ENCODE data around the gene CNOT3.

Gene CNOT3

GRCh38 chr19:54104998-54105715 lies 32.4 kb upstream of the CNOT3 start:
- H3K4me1 ChIP-seq (ENCODE audit: control insufficient read depth, insufficient read depth, low read length) = no peaks in the 10 kb centered on the region
- no peak overlapping the region for H3K27ac ChIP-seq (ENCODE audit: low read depth, low read length)
- no peak overlapping the region for H3K9ac ChIP-seq (ENCODE audit: low read depth, low read length)
- H3K4me3 ChIP-seq (ENCODE audit: low read depth, low read length) = no peak overlapping the region
- peaks cover 52% of the 10 kb centered on the region for H3K36me3 ChIP-seq (ENCODE audit: control insufficient read depth, insufficient read depth, low read length)
- H3K9me3 ChIP-seq (ENCODE audit: control insufficient read depth, insufficient read depth, low read length) = no peaks in the 10 kb centered on the region
- H3K27me3 ChIP-seq (ENCODE audit: control insufficient read depth, insufficient read depth, low read length) = no peaks in the 10 kb centered on the region

DNA sequence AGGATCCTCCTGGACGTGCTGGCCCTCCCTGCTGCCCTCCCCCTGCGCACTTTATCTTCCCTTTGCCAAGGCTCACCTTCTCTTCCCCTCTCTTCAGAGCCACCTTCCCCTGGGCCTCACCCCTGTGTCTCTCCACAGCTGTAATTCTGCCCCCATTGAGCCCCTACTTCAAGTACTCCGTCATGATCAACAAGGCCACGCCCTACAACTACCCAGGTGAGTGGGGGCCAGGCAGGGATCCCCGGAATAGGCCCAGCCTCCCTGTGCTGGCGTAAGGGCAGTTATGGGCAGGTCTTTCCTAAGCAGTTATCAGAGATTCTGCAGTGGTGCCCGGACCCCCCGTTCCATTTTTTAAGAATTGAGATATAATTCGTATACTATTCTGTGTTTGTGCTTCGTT lies 31.8 kb upstream of the CNOT3 start:
- Histone ChIP-seq H3K27me3 (ENCODE audit: control insufficient read depth, insufficient read depth, low read length) (no peaks in the 10 kb centered on the region), H3K27ac (ENCODE audit: low read depth, low read length) (no peak overlapping the region), H3K9ac (ENCODE audit: low read depth, low read length) (no peak overlapping the region), H3K4me3 (ENCODE audit: low read depth, low read length) (no peak overlapping the region), H3K4me1 (ENCODE audit: control insufficient read depth, insufficient read depth, low read length) (no peaks in the 10 kb centered on the region), H3K36me3 (ENCODE audit: control insufficient read depth, insufficient read depth, low read length) (peaks cover 59% of the 10 kb centered on the region), H3K9me3 (ENCODE audit: control insufficient read depth, insufficient read depth, low read length) (no peaks in the 10 kb centered on the region)

DNA sequence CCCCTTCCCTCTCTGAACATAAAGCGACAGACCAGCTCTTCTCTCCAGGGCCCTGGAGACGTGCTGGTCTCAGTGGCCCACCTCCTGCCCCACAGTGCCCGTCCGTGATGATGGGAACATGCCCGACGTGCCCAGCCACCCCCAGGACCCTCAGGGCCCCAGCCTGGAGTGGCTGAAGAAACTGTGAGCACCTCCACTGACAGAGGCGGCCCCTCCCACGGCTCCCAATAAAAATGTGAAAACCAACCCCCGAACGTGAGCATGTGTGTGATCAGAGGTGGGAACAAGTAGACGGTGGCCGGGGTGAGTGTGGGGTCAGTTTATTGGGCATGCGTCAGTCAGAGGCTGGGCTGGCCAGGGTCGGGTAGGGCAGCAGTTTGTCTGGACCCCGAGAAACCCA lies 30.8 kb upstream of the CNOT3 start:
- Histone ChIP-seq H3K4me3 (ENCODE audit: low read depth, low read length) (no peak overlapping the region), H3K27me3 (ENCODE audit: control insufficient read depth, insufficient read depth, low read length) (no peaks in the 10 kb centered on the region), H3K9ac (ENCODE audit: low read depth, low read length) (no peak overlapping the region), H3K27ac (ENCODE audit: low read depth, low read length) (no peak overlapping the region), H3K36me3 (ENCODE audit: control insufficient read depth, insufficient read depth, low read length) (peaks cover 66% of the 10 kb centered on the region), H3K4me1 (ENCODE audit: control insufficient read depth, insufficient read depth, low read length) (no peaks in the 10 kb centered on the region), H3K9me3 (ENCODE audit: control insufficient read depth, insufficient read depth, low read length) (no peaks in the 10 kb centered on the region)

GRCh38 chr19:54107876-54108490 lies 29.6 kb upstream of the CNOT3 start:
- no peak overlapping the region for H3K27ac ChIP-seq (ENCODE audit: low read depth, low read length)
- H3K4me1 ChIP-seq (ENCODE audit: control insufficient read depth, insufficient read depth, low read length) = no peaks in the 10 kb centered on the region
- no peak overlapping the region for H3K4me3 ChIP-seq (ENCODE audit: low read depth, low read length)
- H3K9ac ChIP-seq (ENCODE audit: low read depth, low read length) = no peak overlapping the region
- H3K9me3 ChIP-seq (ENCODE audit: control insufficient read depth, insufficient read depth, low read length) = no peaks in the 10 kb centered on the region
- no peaks in the 10 kb centered on the region for H3K27me3 ChIP-seq (ENCODE audit: control insufficient read depth, insufficient read depth, low read length)
- peaks cover 74% of the 10 kb centered on the region for H3K36me3 ChIP-seq (ENCODE audit: control insufficient read depth, insufficient read depth, low read length)

GRCh38 chr19:54108496-54108895 lies 29.1 kb upstream of the CNOT3 start:
- Histone ChIP-seq H3K9ac (ENCODE audit: low read depth, low read length) (no peak overlapping the region), H3K27me3 (ENCODE audit: control insufficient read depth, insufficient read depth, low read length) (no peaks in the 10 kb centered on the region), H3K4me1 (ENCODE audit: control insufficient read depth, insufficient read depth, low read length) (no peaks in the 10 kb centered on the region), H3K4me3 (ENCODE audit: low read depth, low read length) (no peak overlapping the region), H3K36me3 (ENCODE audit: control insufficient read depth, insufficient read depth, low read length) (peaks cover 74% of the 10 kb centered on the region), H3K27ac (ENCODE audit: low read depth, low read length) (no peak overlapping the region), H3K9me3 (ENCODE audit: control insufficient read depth, insufficient read depth, low read length) (no peaks in the 10 kb centered on the region)

DNA sequence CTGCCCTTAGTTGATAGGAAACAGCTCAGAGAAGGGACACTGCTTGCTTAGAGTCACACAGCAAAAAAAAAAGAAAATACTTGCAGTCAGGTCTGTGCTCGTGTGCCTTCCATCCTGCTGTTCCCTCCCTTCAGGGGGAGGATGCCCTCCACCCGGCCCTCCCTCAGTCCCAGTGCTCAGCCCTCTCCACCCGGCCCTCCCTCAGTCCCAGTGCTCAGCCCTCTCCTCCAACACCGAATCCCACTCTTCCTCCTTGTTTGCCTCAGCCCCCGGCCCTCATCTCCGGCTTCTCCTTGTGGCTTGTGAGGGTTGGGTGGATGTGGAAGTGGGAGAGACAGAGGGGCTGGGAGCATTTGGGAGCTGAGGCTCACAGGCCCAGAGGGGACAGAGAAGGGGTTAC lies 27.9 kb upstream of the CNOT3 start:
- Histone ChIP-seq H3K27me3 (ENCODE audit: control insufficient read depth, insufficient read depth, low read length) (no peaks in the 10 kb centered on the region), H3K4me3 (ENCODE audit: low read depth, low read length) (no peak overlapping the region), H3K9me3 (ENCODE audit: control insufficient read depth, insufficient read depth, low read length) (no peaks in the 10 kb centered on the region), H3K9ac (ENCODE audit: low read depth, low read length) (no peak overlapping the region), H3K27ac (ENCODE audit: low read depth, low read length) (no peak overlapping the region), H3K4me1 (ENCODE audit: control insufficient read depth, insufficient read depth, low read length) (no peaks in the 10 kb centered on the region), H3K36me3 (ENCODE audit: control insufficient read depth, insufficient read depth, low read length) (peaks cover 70% of the 10 kb centered on the region)

DNA sequence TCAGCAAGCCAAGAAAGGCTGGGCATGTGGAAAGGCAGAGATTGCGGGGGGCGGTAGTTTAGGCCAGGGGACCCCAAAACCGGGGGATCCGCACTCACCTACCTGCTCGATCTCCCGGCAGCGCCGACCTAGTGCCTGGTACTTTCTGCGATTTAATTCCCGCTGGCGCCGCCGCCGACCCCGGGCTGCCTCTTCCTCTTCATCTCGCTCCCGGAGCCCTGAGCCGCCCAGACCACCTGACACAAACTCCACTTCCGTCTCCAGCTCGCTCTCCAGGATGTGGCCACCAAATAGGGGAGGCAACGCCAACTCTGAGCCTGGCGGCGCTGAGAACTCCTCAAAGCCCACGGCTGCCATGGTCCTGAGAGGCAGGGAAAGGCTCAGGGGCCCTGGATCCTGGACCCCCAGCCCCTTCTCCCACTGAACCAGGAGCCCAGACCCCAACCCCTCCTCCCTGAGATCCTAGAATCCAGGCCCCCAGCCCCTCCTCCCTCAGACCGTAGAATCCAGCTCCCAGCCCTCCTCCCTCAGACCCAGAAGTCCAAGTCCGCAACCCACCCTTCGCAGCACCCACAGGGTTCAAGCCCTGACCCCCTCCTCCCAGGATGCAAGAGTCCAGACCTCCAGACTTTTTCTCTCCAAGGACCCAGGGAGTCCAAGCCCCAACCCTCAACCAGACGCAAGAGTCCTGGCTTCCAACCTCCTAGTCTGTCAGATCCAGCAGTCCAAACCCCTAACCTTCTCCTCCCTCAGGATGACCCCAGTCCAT lies 23.0 kb upstream of the CNOT3 start:
- H3K9ac ChIP-seq (ENCODE audit: low read depth, low read length) = peak overlapping the region; percentile 90; the same call in 1 of the 2 replicates
- H3K4me3 ChIP-seq (ENCODE audit: low read depth, low read length) = peak overlapping the region; percentile 87
- no peaks in the 10 kb centered on the region for H3K4me1 ChIP-seq (ENCODE audit: control insufficient read depth, insufficient read depth, low read length)
- no peaks in the 10 kb centered on the region for H3K27me3 ChIP-seq (ENCODE audit: control insufficient read depth, insufficient read depth, low read length)
- peaks cover 44% of the 10 kb centered on the region for H3K36me3 ChIP-seq (ENCODE audit: control insufficient read depth, insufficient read depth, low read length)
- H3K9me3 ChIP-seq (ENCODE audit: control insufficient read depth, insufficient read depth, low read length) = no peaks in the 10 kb centered on the region
- no peak overlapping the region for H3K27ac ChIP-seq (ENCODE audit: low read depth, low read length)

DNA sequence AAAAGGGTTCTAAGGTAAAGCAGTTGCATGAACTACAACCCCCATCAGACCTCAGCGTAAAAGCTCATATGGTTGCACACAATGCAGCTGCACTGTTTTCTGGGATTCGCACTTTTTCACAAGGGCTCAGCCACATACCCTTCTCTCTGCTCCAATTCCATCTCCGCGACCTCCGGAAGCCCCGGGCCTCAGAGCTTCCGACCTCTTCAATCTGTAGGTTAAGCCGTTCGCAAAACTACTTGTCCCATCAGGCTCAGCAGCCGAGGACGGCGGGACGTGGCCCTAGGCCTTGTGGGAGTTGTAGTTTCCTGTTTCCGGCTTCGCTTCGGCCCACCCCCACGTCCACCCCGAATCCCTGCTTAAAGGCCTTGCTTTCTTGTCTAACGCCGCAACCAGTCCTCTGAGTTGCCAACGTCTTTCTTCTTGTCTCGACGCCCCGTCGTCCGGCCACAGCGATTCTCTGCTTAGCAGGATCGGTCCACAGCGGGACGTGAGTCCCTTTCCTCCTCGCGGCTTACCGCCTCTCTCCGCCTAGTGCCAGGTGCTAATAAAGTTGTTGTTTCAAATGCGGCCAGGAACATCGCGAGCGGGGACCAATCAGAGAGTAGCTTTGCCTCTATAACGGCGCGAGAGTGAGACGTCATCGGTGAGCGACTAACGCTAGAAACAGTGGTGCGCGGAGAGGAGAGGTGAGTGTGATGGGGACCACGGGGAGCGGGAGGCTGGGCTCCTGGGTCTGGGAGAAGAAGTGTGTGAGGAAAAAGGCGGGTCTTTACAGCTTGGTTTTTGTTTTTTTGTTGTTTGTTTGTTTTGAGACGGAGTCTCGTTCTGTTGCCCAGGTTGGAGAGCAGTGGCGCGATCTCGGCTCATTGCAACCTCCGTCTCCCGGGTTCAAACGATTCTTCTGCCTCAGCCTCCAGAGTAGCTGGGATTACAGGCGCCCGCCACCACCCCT lies 22.2 kb upstream of the CNOT3 start, which contains the start of the genes PRPF31 and TFPT:
Gene PRPF31, plus strand, starts transcription at position 646 of the 955 bp plus-strand sequence. CDS start 2,525 bp downstream, outside the sequence.
Gene TFPT, minus strand, starts transcription at position 549 of the 955 bp plus-strand sequence. Its CDS starts 388 bp downstream, at position 161.
- Histone ChIP-seq H3K27me3 (ENCODE audit: control insufficient read depth, insufficient read depth, low read length) (no peaks in the 10 kb centered on the region), H3K9ac (ENCODE audit: low read depth, low read length) (peak within 1 kb of the TSS; percentile 90), H3K4me3 (ENCODE audit: low read depth, low read length) (peak within 1 kb of the TSS; percentile 87), H3K27ac (ENCODE audit: low read depth, low read length) (peak within 1 kb of the TSS; percentile 77), H3K36me3 (ENCODE audit: control insufficient read depth, insufficient read depth, low read length) (peaks cover 44% of the 10 kb centered on the region), H3K4me1 (ENCODE audit: control insufficient read depth, insufficient read depth, low read length) (no peaks in the 10 kb centered on the region), H3K9me3 (ENCODE audit: control insufficient read depth, insufficient read depth, low read length) (no peaks in the 10 kb centered on the region)

DNA sequence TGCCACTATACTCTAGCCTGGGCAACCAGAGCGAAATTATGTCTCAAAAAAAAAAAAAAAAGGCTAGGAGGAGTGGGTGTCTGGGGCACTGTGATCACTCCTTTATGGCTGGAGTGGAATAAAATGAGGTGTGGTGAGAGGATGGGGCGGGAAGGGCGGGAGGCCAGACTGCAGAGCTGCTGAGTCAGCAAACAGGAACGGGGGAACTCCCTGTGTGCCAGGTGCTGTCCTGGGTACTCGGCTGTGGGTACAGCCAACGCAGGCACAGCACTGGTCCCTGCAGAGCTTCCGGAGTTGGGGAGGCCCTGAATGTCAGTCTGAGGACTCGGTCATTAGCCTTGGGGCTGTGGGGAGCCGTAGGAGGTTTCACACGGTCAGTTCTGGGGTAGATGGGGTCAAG lies 16.3 kb upstream of the CNOT3 start:
- Histone ChIP-seq H3K27ac (ENCODE audit: low read depth, low read length) (no peak overlapping the region), H3K4me3 (ENCODE audit: low read depth, low read length) (no peak overlapping the region), H3K9me3 (ENCODE audit: control insufficient read depth, insufficient read depth, low read length) (no peaks in the 10 kb centered on the region), H3K27me3 (ENCODE audit: control insufficient read depth, insufficient read depth, low read length) (no peaks in the 10 kb centered on the region), H3K4me1 (ENCODE audit: control insufficient read depth, insufficient read depth, low read length) (no peaks in the 10 kb centered on the region), H3K36me3 (ENCODE audit: control insufficient read depth, insufficient read depth, low read length) (peaks cover 77% of the 10 kb centered on the region), H3K9ac (ENCODE audit: low read depth, low read length) (no peak overlapping the region)

DNA sequence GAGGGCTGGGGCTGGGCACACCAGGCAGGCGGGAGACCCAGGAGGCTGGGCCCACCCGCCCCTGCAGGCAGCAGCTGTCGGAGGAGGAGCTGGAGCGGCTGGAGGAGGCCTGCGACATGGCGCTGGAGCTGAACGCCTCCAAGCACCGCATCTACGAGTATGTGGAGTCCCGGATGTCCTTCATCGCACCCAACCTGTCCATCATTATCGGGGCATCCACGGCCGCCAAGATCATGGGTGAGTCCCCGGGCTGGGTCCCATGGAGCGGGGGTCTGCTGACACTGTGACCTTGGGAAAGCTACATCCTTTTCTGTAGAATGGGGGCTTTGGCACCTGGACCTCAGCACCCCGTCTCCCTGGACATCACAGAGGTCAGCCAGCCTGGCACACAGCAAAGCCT lies 13.9 kb upstream of the CNOT3 start:
- Histone ChIP-seq H3K9me3 (ENCODE audit: control insufficient read depth, insufficient read depth, low read length) (no peaks in the 10 kb centered on the region), H3K4me3 (ENCODE audit: low read depth, low read length) (no peak overlapping the region), H3K27ac (ENCODE audit: low read depth, low read length) (no peak overlapping the region), H3K9ac (ENCODE audit: low read depth, low read length) (no peak overlapping the region), H3K4me1 (ENCODE audit: control insufficient read depth, insufficient read depth, low read length) (no peaks in the 10 kb centered on the region), H3K27me3 (ENCODE audit: control insufficient read depth, insufficient read depth, low read length) (no peaks in the 10 kb centered on the region), H3K36me3 (ENCODE audit: control insufficient read depth, insufficient read depth, low read length) (peaks cover 88% of the 10 kb centered on the region)

All from HUES48 (cell line).